CD14-positive monocyte (primary cell): Measurements from ENCODE around the gene PRSS48. TPM values are rescaled to one million over a fixed set of nuclear protein-coding genes. Genes with fewer than 3 reads are reported as not detected.

Experiments
- DNase-seq, 3 donors: peaks; one replicate each; pipeline ENCODE4 v3.0.0-alpha.2; 2011 to 2022
- H2AFZ ChIP-seq: 2 replicates; pipeline ENCODE4 v1.6.0; 2012; ENCODE audit warnings: mild to moderate bottlenecking, low read depth, low read length, inconsistent platforms; ENCODE audit not compliant: insufficient read depth, poor library complexity, severe bottlenecking
- H3K27ac ChIP-seq, 2 donors: 1 replicate in 1 of 2; 2 replicates in 1 of 2; pipeline ENCODE4 v1.5.1; 2012 to 2013; ENCODE audit warnings: low read length in 2 of 2, control low read depth in 1 of 2, inconsistent platforms in 1 of 2, low read depth in 1 of 2, mild to moderate bottlenecking in 1 of 2
- H3K27me3 ChIP-seq, 2 donors: one replicate each; pipeline versions ENCODE4 v1.6.0 to v1.6.1; 2011 to 2013; ENCODE audit warnings: low read length in 2 of 2; ENCODE audit not compliant: control insufficient read depth in 2 of 2, insufficient read depth in 2 of 2
- H3K36me3 ChIP-seq, 2 donors: replicated peaks in 1 of 2; 1 replicate in 1 of 2; 2 replicates in 1 of 2; pipeline versions ENCODE4 v1.5.1 to v1.6.1; 2012 to 2013; ENCODE audit warnings: low read length in 2 of 2, control low read depth in 1 of 2, inconsistent platforms in 1 of 2, mild to moderate bottlenecking in 1 of 2; ENCODE audit not compliant: insufficient read depth in 2 of 2, control insufficient read depth in 1 of 2
- H3K4me1 ChIP-seq, 2 donors: 1 replicate in 1 of 2; 2 replicates in 1 of 2; pipeline versions ENCODE4 v1.5.1 to v1.6.1; 2012 to 2013; ENCODE audit warnings: low read length in 2 of 2, control low read depth in 1 of 2, inconsistent platforms in 1 of 2, mild to moderate bottlenecking in 1 of 2, moderate library complexity in 1 of 2; ENCODE audit not compliant: insufficient read depth in 2 of 2, control insufficient read depth in 1 of 2
- H3K4me2 ChIP-seq: replicated peaks from 2 replicates; pipeline ENCODE3; 2012; ENCODE audit warnings: low read length, moderate library complexity, mild to moderate bottlenecking; ENCODE audit not compliant: poor library complexity, severe bottlenecking; ENCODE audit errors: extremely low read depth
- H3K4me3 ChIP-seq, 3 experiments: fragments of 200-600 bp in 1 of 3; sonication (generic) in 1 of 3; replicated peaks in 1 of 3; 1 replicate in 2 of 3; 2 replicates in 1 of 3; pipeline ENCODE4 v1.5.1; 2011 to 2013; ENCODE audit warnings: low read length in 3 of 3, mild to moderate bottlenecking in 3 of 3, control low read depth in 2 of 3, low read depth in 2 of 3, inconsistent platforms in 1 of 3, moderate library complexity in 1 of 3
- H3K79me2 ChIP-seq: 2 replicates; pipeline ENCODE4 v1.6.0; 2012; ENCODE audit warnings: mild to moderate bottlenecking, control low read depth, inconsistent platforms, low read length, moderate library complexity; ENCODE audit not compliant: insufficient read depth
- H3K9ac ChIP-seq: 2 replicates; pipeline ENCODE4 v1.6.0; 2017; ENCODE audit warnings: low read length, mild to moderate bottlenecking; ENCODE audit not compliant: insufficient read depth, poor library complexity, severe bottlenecking
- H3K9me3 ChIP-seq, 2 donors: replicated peaks in 1 of 2; 1 replicate in 1 of 2; 2 replicates in 1 of 2; pipeline versions ENCODE4 v1.5.1 to v1.6.1; 2012 to 2013; ENCODE audit warnings: low read length in 2 of 2, control low read depth in 1 of 2; ENCODE audit not compliant: control insufficient read depth in 1 of 2, insufficient read depth in 1 of 2
- H4K20me1 ChIP-seq: 2 replicates; pipeline ENCODE4 v1.6.0; 2012; ENCODE audit warnings: mild to moderate bottlenecking, low read length, control low read depth, moderate library complexity; ENCODE audit not compliant: insufficient read depth
- H3K27ac Mint-ChIP-seq, 7 donors: one replicate each; pipeline ENCODE4 v1.8.0; 2020; ENCODE audit warnings: mild to moderate bottlenecking in 7 of 7, mixed read lengths in 7 of 7, moderate library complexity in 6 of 7, inconsistent platforms in 2 of 7
- H3K27me3 Mint-ChIP-seq, 3 donors: one replicate each; pipeline ENCODE4 v1.8.0; 2021 to 2022; ENCODE audit warnings: low read depth in 3 of 3, mild to moderate bottlenecking in 3 of 3, mixed read lengths in 3 of 3, moderate library complexity in 3 of 3, inconsistent platforms in 1 of 3
- H3K36me3 Mint-ChIP-seq, 2 donors: one replicate each; pipeline ENCODE4 v1.8.0; 2020; ENCODE audit warnings: mixed read lengths in 2 of 2, inconsistent platforms in 1 of 2, mild to moderate bottlenecking in 1 of 2
- H3K4me1 Mint-ChIP-seq: one replicate; pipeline ENCODE4 v1.8.0; 2020; ENCODE audit warnings: mild to moderate bottlenecking, mixed read lengths
- H3K4me3 Mint-ChIP-seq, 2 donors: one replicate each; pipeline ENCODE4 v1.8.0; 2020; ENCODE audit warnings: mild to moderate bottlenecking in 2 of 2, mixed read lengths in 2 of 2, moderate library complexity in 1 of 2
- H3K9me3 Mint-ChIP-seq, 7 donors: one replicate each; pipeline ENCODE4 v1.8.0; 2020 to 2022; ENCODE audit warnings: mixed read lengths in 7 of 7, mild to moderate bottlenecking in 6 of 7, moderate library complexity in 6 of 7, inconsistent platforms in 2 of 7
- CTCF ChIP-seq: fragments of 200-600 bp; IDR thresholded peaks from one replicate; pipeline ENCODE4 v1.8.0; 2022; ENCODE audit warnings: antibody characterized with exemption, mild to moderate bottlenecking
- WGBS: methylation state at CpG from one replicate; pipeline ENCODE4 v1.1.5; 2013; ENCODE audit warnings: missing lambda C conversion rate; ENCODE audit not compliant: insufficient coverage; 5-methylcytosine and 5-hydroxymethylcytosine counted together
- intact Hi-C, 2 donors: fragments of 100-400 bp; cut with micrococcal nuclease; formaldehyde crosslinking; loops; one replicate each; pipeline versions ENCODE4 v1.15.0 to v1.15.1; 2023
- polyA plus RNA-seq, 3 donors: library from polyadenylated mRNA; depleted of rRNA in 1 of 3; unstranded in 2 of 3; stranded (reverse) in 1 of 3; fragments of 300-500 nt in 2 of 3; fragments of >200 nt in 1 of 3; fragmentation: Illumina TruSeq in 2 of 3; gene quantifications; 1 replicate in 2 of 3; 2 replicates in 1 of 3; pipeline ENCODE4 v1.2.3, GENCODE V29; 2012 to 2021

Gene PRSS48
- polyA plus RNA-seq, 3 donors, result not detected

- no peak overlapping the region for H3K4me3 ChIP-seq
- H3K4me3 Mint-ChIP-seq, result no peak overlapping the region
- H3K4me2 ChIP-seq, result no peak overlapping the region
- no peaks in the 10 kb centered on the region for H3K4me1 ChIP-seq
- H3K4me1 Mint-ChIP-seq, result no peaks in the 10 kb centered on the region
- peaks cover 0 to 10% of the 10 kb centered on the region in 2 donors for H3K9me3 ChIP-seq
- WGBS, result 100% methylated on average over 1 of the region's 3 CpGs
- no peaks in the 10 kb centered on the region for H3K36me3 ChIP-seq
- no peaks in the 10 kb centered on the region for H3K79me2 ChIP-seq
- peaks cover 0 to 19% (median 4%) of the 10 kb centered on the region in 7 donors for H3K9me3 Mint-ChIP-seq
- no peak for DNase-seq
- no peaks in the 10 kb centered on the region for H3K36me3 Mint-ChIP-seq
- TF ChIP-seq CTCF, result no peak
- H3K27me3 Mint-ChIP-seq, result peaks cover 0 to 2% (median 2%) of the 10 kb centered on the region in 3 donors
- no peaks in the 10 kb centered on the region for H3K27me3 ChIP-seq
- no peak overlapping the region for H3K27ac Mint-ChIP-seq
- H4K20me1 ChIP-seq, result no peaks in the 10 kb centered on the region
- H2AFZ ChIP-seq, result no peak overlapping the region
- intact Hi-C loops, result no loop called here
- no peak overlapping the region for H3K27ac ChIP-seq
- no peak overlapping the region for H3K9ac ChIP-seq
Measured at GRCh38 chr4:151239608-151240007, 37.4 kb upstream of the PRSS48 start.

DNA sequence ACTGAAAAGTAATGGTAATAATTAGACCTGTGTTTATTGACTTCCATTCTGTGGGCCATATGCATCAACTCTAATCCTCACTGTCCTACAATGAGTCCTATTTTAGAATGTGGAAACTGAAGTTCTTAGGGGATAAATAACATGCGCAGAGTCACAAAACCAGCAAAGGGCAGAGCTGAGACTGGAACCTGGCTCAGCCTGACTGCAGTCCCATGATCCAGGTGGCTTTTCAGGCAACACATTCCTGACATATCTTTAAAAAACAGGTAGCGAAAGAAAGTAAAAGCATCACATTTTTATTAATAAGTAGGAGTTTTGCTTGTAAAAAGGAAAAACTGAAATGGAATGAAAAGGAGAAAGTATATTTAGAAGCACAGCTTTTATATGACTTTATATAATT lies 34.7 kb upstream of the PRSS48 start:
- DNase-seq, result no peak
- no peak overlapping the region for H3K9ac ChIP-seq
- no peaks in the 10 kb centered on the region for H3K9me3 ChIP-seq
- intact Hi-C loops, result no loop called here
- no peak overlapping the region for H3K4me3 Mint-ChIP-seq
- H3K4me1 ChIP-seq, result no peaks in the 10 kb centered on the region
- H3K4me1 Mint-ChIP-seq, result no peaks in the 10 kb centered on the region
- no peaks in the 10 kb centered on the region for H3K27me3 ChIP-seq
- H3K36me3 ChIP-seq, result no peaks in the 10 kb centered on the region
- H3K4me3 ChIP-seq, result no peak overlapping the region
- no peak overlapping the region for H3K27ac ChIP-seq
- H4K20me1 ChIP-seq, result no peaks in the 10 kb centered on the region
- no peak for TF ChIP-seq CTCF
- no peak overlapping the region for H2AFZ ChIP-seq
- no peak overlapping the region for H3K4me2 ChIP-seq
- peaks cover 0 to 4% (median 2%) of the 10 kb centered on the region in 3 donors for H3K27me3 Mint-ChIP-seq
- H3K36me3 Mint-ChIP-seq, result no peaks in the 10 kb centered on the region
- no peaks in the 10 kb centered on the region for H3K79me2 ChIP-seq
- WGBS, result 67% methylated on average over 1 of the region's 2 CpGs
- H3K9me3 Mint-ChIP-seq, result no peaks in the 10 kb centered on the region
- no peak overlapping the region for H3K27ac Mint-ChIP-seq
